ENCODE data around the gene FAM3D.

- TF ChIP-seq POLR2AphosphoS5 (IDR thresholded peaks at IDR 0.05; ENCODE audit: low read depth, low read length) (no peak), REST (IDR thresholded peaks at IDR 0.05; ENCODE audit: insufficient read depth in 1 of 2, low read depth in 2 of 2, low read length in 2 of 2) (no peak)
Observed at GRCh38 chr3:58604031-58604430, 62.5 kb downstream of the FAM3D start.
